HG02610 (cell line): ENCODE measurements around the gene TBPL2.
"Not testable (repeated sequence)": the region's sequence is repeated elsewhere in the genome, so short reads cannot be mapped to it uniquely, and the experiment has no call there.

ENCODE experiments used
- ATAC-seq: cut with Tn5 transposase; IDR thresholded peaks from one replicate; pipeline ENCODE4 v1.9.1; 2021; ENCODE audit warnings: mild to moderate bottlenecking, moderate library complexity; ENCODE audit not compliant: unreplicated experiment

TBPL2 gene

DNA sequence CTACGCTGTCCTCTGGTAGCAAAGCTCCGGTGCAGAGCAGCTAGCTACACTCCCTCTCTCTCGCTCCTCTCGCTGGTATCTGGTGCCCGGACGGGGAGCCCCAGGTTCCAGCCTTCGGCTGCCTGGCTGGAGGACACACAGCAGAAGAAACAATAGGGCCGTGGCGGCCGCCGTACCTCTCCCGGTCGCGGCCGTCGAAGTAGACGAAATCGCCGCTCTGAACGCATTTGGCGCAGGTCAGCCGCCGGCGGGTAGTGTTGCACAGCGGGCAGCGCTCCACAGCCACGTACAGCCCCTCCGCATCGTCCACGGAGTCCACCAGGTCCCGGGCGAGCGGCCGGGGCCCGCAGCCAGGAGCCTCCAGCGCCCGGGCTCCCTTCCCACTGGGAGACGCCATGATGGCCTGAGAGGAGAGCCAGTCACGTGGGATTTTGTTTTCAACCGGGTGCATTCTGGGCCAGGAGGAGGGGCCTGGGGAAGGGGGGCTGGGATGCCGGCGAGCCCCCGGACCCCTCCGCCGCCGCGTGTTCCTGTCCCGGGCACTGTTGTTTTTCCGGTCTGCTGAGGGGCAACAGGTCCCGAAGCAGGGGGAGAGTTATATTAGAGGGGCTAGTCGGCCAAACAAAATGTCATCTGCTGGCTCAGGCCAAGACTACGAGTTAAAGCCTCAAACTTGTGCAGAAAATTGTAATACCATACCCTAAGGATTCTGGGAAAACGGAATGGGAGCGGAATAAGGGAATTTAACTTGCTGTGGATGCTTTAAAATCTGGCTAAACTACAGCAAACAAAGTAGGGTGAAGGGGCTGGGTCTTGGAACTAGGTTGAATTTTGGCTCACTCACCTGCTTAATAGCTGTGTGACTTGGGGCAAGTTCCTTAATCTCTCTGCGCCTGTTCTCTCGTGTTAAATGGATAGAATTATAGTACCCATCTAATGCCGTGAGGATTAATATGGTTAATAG lies 28.7 kb downstream of the TBPL2 start, which contains the start of gene ATG14:
Gene ATG14 (minus strand): TSS at position 405 of the 964 bp plus-strand sequence. CDS start 8 bp downstream, at position 397.
- ATAC-seq: peak; percentile 97

DNA sequence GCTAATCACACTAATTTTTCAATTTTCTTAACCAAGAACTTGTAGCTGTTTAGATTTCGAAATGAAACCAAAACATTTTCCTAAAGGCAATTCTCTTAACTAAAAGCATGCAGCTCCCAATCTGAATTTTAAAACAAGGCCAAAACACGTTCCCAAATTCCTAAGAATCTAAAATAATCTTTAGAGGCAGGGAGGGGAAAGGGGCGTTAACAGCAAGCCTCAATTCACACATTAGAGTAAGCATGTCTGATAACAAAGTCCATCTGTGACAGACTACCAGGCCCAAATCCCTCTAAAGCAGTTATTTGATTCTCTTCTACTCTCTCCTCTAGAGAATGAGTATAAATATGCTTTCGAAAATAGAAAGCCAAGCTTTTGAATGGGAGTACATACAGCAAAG lies 29.5 kb downstream of the TBPL2 start:
- no peak for ATAC-seq

DNA sequence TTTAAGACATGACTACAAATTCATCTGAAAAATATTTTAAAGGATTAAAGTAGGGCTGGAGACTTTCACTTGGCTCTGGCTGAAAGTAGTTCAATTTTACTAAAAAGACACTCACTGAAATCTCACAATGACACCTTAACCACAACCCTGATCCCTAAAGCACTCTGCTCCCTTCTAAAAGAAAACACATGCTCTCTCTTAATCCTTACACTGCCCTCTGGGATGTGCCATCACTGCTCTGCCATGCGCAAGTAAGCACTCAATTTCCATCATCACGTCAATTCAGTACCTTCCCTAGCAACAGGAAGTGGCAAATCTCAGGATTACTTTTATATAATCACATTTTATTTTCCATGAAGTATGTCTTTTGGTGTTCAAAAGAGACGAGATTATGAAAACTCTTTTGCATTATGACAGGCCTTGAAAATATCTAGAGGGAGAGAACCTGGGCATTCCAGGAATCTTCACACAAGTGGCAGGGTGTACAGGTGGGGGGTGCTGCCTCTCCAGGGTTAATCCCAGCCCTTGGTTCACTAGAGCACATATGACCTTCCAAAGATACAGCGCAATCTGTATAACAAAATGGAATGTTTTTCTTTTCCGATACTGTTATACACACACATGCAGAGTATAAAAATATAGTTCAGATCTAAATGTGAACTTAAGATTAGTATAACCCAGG lies 36.1 kb downstream of the TBPL2 start:
- no peak for ATAC-seq

- no peak for ATAC-seq
Measured at GRCh38 chr14:55401751-55402150, 38.7 kb downstream of the TBPL2 start.

DNA sequence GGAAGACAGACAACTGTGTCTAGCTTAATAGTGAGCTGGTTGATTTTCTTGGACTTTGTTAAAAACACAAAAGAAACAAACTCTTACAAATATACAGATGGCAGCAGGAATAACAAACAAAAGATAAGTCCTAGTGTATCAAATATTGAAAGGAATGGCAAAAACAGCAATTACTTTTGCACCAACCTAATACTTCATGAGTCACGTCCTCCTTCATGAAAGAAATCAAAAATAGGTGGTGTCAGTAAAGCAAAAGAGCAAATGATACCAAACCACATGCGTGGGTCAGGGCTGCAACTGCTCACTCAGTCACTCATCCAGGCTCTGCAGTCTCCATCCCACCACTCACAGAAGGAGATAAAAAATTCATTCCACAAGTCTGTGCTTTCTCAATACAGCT lies 40.6 kb downstream of the TBPL2 start:
- ATAC-seq: no peak

DNA sequence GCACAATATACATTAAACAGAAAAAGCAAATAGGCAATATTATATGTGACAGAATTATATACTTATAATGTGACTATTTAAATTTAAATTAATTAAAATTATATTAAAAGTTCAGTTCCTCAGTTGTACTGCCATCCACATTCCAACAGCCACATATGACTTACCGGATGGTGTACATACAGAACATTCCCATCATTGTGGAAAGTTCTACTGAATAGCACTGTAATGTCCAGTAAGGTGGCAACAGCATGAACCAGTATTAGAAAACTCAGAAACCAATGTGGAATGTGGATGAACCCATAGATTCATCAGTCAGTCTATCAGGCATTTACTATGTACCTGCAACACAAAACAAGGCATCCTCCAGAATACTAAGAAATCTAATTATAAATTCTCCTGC lies 41.2 kb downstream of the TBPL2 start:
- no peak for ATAC-seq

- no peak for ATAC-seq
Measured at GRCh38 chr14:55398679-55399078, 41.7 kb downstream of the TBPL2 start.

- ATAC-seq: no peak
Measured at GRCh38 chr14:55389330-55389729, 51.1 kb downstream of the TBPL2 start.

- ATAC-seq: no peak
Measured at GRCh38 chr14:55388160-55388559, 52.3 kb downstream of the TBPL2 start.

GRCh38 chr14:55387121-55387520 lies 53.3 kb downstream of the TBPL2 start:
- ATAC-seq: no peak

GRCh38 chr14:55386037-55386808 lies 54.2 kb downstream of the TBPL2 start:
- no peak for ATAC-seq

GRCh38 chr14:55384536-55384935 lies 55.9 kb downstream of the TBPL2 start:
- no peak for ATAC-seq

DNA sequence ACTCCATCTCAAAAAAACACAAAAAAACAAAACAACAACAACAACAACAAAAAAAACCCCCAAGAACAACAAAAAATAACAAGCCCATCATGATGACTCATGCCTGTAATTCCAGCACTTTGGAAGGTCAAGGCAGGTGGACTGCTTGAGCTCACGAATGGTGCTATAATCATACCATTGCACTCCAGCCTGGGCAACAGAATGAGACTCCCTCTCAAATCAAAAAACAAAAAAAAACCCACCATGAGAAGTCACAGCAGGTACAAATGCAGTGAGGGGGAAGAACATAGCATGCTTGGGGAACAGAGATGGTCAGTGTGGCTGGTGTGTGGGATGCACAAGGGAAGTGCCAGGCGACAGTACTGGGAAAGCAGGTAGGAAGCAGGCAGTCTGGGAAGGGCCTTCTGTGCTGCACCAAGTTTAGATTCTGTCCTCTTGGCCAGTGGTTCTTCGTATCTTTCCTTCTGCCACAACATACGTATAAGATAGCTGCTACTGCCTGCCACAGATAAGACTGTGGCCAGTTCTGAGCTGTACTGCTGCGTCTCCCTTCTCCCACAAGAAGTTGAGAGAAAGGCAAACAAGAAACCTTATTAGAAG lies 56.8 kb downstream of the TBPL2 start:
- no peak for ATAC-seq

GRCh38 chr14:55383056-55383466 lies 57.4 kb downstream of the TBPL2 start:
- not testable (repeated sequence) for ATAC-seq

GRCh38 chr14:55382483-55382882 lies 57.9 kb downstream of the TBPL2 start:
- ATAC-seq: no peak

GRCh38 chr14:55381561-55381960 lies 58.9 kb downstream of the TBPL2 start:
- ATAC-seq: no peak

DNA sequence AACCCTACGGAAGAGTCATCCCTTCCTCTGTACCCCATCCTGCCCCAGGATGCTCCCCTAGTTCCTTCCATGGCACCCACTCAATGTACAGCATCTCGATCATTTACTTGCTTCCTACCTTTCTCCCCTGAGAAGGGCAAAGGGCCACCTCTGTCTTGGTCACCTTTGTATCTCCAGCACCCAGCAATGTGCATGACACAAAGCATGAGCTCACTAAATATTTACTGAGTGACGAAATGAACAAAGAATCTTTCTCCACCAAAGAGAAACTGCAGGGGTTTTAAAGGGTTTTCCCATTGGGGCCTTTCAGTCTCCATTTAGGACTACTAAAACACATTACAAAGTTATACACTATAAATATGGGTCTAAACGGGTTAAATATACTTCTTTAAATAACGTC lies 59.4 kb downstream of the TBPL2 start:
- ATAC-seq: no peak

DNA sequence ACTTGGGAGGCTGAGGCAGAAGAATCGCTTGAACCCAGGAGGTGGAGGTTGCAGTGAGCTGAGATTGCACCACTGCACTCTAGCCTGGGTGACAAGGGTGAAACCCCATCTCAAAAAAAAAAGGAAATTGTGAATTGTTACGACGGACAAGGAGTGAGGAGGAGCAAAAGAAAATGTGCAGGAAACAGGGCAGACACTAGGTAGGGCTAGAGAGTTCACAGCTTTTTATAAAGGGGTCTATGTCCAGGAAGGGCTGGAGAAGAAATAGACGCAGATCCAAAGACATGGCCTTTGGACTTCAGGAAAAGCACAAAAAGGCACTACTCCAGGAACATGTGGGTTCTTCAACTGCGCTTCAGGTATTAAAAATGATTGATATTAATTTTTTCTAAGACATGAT lies 63.2 kb downstream of the TBPL2 start:
- no peak for ATAC-seq

- ATAC-seq: peak; percentile 4
Measured at GRCh38 chr14:55374771-55375170, 65.6 kb downstream of the TBPL2 start.

- peak; percentile 80 for ATAC-seq
Measured at GRCh38 chr14:55373784-55374705, 66.4 kb downstream of the TBPL2 start.
